ENCODE data around the gene FAM221A.

DNA sequence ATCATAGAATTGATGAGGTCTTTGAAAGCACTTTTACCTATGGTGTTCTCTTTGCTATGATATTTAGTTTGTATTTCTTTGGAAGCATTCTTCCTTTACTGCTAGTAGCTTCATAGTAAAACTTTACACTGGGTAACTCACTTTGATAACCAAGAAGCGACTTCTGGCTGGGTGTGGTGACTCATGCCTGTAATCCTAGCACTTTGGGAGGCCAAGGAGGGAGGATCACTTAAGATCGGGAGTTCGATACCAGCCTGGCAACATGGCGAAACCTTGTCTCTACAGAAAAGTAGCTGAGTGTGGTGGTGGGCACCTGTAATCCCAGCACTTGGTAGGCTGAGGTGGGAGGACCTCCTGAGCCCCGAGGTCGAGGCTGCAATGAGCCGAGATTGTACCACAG, 46.6 kb upstream of the FAM221A start:
- TF ChIP-seq, protein P1, sequence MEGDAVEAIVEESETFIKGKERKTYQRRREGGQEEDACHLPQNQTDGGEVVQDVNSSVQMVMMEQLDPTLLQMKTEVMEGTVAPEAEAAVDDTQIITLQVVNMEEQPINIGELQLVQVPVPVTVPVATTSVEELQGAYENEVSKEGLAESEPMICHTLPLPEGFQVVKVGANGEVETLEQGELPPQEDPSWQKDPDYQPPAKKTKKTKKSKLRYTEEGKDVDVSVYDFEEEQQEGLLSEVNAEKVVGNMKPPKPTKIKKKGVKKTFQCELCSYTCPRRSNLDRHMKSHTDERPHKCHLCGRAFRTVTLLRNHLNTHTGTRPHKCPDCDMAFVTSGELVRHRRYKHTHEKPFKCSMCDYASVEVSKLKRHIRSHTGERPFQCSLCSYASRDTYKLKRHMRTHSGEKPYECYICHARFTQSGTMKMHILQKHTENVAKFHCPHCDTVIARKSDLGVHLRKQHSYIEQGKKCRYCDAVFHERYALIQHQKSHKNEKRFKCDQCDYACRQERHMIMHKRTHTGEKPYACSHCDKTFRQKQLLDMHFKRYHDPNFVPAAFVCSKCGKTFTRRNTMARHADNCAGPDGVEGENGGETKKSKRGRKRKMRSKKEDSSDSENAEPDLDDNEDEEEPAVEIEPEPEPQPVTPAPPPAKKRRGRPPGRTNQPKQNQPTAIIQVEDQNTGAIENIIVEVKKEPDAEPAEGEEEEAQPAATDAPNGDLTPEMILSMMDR (IDR thresholded peaks at IDR 0.05), result no peak
- no peak for TF ChIP-seq POLR2A (IDR thresholded peaks at IDR 0.05)

Measured in heart left ventricle (tissue), 13 donors.